SK-N-SH treated with all-trans-retinoic acid at 6 μM for 48 hours (cell line): ENCODE results near the gene KCNA1.

ENCODE experiments used
- ATAC-seq: fragments of 200-7000 bp; cut with Tn5 transposase; 3 replicates; pipeline ENCODE4 v1.9.1; 2020; ENCODE audit warnings: mild to moderate bottlenecking, moderate library complexity
- ARNTL ChIP-seq: fragments of 450-650 bp; formaldehyde crosslinking; IDR thresholded peaks from 2 replicates; pipeline ENCODE4 v1.5.0; 2020; ENCODE audit warnings: low read depth, mild to moderate bottlenecking, moderate library complexity, borderline replicate concordance
- BACH2 ChIP-seq: fragments of 250-450 bp; sonication (Bioruptor Pico); IDR thresholded peaks from 2 replicates; pipeline ENCODE4 v1.9.0; 2021; ENCODE audit warnings: mild to moderate bottlenecking, borderline replicate concordance
- CSDC2 ChIP-seq: fragments of 250-450 bp; sonication (Bioruptor Pico); IDR thresholded peaks from 2 replicates; pipeline ENCODE4 v1.5.0; 2020; ENCODE audit warnings: mild to moderate bottlenecking, moderate library complexity
- CSRNP3 ChIP-seq: fragments of 250-450 bp; sonication (Bioruptor Pico); IDR thresholded peaks from 2 replicates; pipeline ENCODE4 v1.5.1; 2021; ENCODE audit warnings: mild to moderate bottlenecking, moderate library complexity
- ESRRG ChIP-seq: fragments of 250-450 bp; sonication (Bioruptor Pico); IDR thresholded peaks from 2 replicates; pipeline ENCODE4 v1.6.1; 2021; ENCODE audit warnings: mild to moderate bottlenecking
- GLIS3 ChIP-seq: fragments of 250-450 bp; sonication (Bioruptor Pico); IDR thresholded peaks from 2 replicates; pipeline ENCODE4 v1.5.0; 2020; ENCODE audit warnings: mild to moderate bottlenecking, moderate library complexity
- OSR1 ChIP-seq: fragments of 250-450 bp; sonication (Bioruptor Pico); IDR thresholded peaks from 2 replicates; pipeline ENCODE4 v1.8.0; 2022; ENCODE audit warnings: moderate library complexity, mild to moderate bottlenecking, inconsistent platforms
- PATZ1 ChIP-seq: fragments of 250-450 bp; sonication (Bioruptor Pico); IDR thresholded peaks from 2 replicates; pipeline ENCODE4 v1.8.0; 2020; ENCODE audit warnings: mild to moderate bottlenecking, moderate library complexity, borderline replicate concordance
- POU6F1 ChIP-seq: fragments of 250-450 bp; sonication (Bioruptor Pico); IDR thresholded peaks from 2 replicates; pipeline ENCODE4 v1.8.0; 2021; ENCODE audit warnings: low read depth, mild to moderate bottlenecking, moderate library complexity, borderline replicate concordance
- PPARA ChIP-seq: fragments of 250-450 bp; sonication (Bioruptor Pico); IDR thresholded peaks from 2 replicates; pipeline ENCODE4 v1.5.0; 2020; ENCODE audit warnings: mild to moderate bottlenecking, borderline replicate concordance
- RARB ChIP-seq: fragments of 250-450 bp; sonication (Bioruptor Pico); IDR thresholded peaks from 2 replicates; pipeline ENCODE4 v1.8.0; 2021; ENCODE audit warnings: mild to moderate bottlenecking, moderate library complexity
- SNAI2 ChIP-seq: fragments of 250-450 bp; sonication (Bioruptor Pico); IDR thresholded peaks from 2 replicates; pipeline ENCODE4 v1.5.0; 2020; ENCODE audit warnings: mild to moderate bottlenecking, moderate library complexity
- TCF4 ChIP-seq: fragments of 250-450 bp; sonication (Bioruptor Pico); IDR thresholded peaks from 2 replicates; pipeline ENCODE4 v1.8.0; 2021; ENCODE audit warnings: mild to moderate bottlenecking, moderate library complexity, borderline replicate concordance
- TOX ChIP-seq: fragments of 250-450 bp; sonication (Bioruptor Pico); IDR thresholded peaks from 2 replicates; pipeline ENCODE4 v1.8.0; 2021; ENCODE audit warnings: mild to moderate bottlenecking, moderate library complexity, borderline replicate concordance
- TSHZ2 ChIP-seq: fragments of 250-450 bp; sonication (Bioruptor Pico); IDR thresholded peaks from 2 replicates; pipeline ENCODE4 v1.5.0; 2020; ENCODE audit warnings: mild to moderate bottlenecking, moderate library complexity
- ZC3H10 ChIP-seq: fragments of 250-450 bp; sonication (Bioruptor Pico); IDR thresholded peaks from 2 replicates; pipeline ENCODE4 v1.5.1; 2021; ENCODE audit warnings: mild to moderate bottlenecking, moderate library complexity
- ZFP3 ChIP-seq: fragments of 250-450 bp; sonication (Bioruptor Pico); IDR thresholded peaks from 2 replicates; pipeline ENCODE4 v1.5.0; 2020; ENCODE audit warnings: mild to moderate bottlenecking, moderate library complexity
- ZFP30 ChIP-seq: fragments of 450-650 bp; formaldehyde crosslinking; IDR thresholded peaks from 2 replicates; pipeline ENCODE4 v1.5.0; 2022; ENCODE audit warnings: mild to moderate bottlenecking, moderate library complexity
- ZNF565 ChIP-seq: fragments of 450-650 bp; formaldehyde crosslinking; conservative IDR thresholded peaks from 2 replicates; pipeline ENCODE4 v1.5.0; 2020; ENCODE audit warnings: low read depth, mild to moderate bottlenecking, moderate library complexity
- ZNF70 ChIP-seq: fragments of 450-650 bp; formaldehyde crosslinking; IDR thresholded peaks from 2 replicates; pipeline ENCODE4 v1.5.0; 2020; ENCODE audit warnings: mild to moderate bottlenecking, moderate library complexity
- ZNF8 ChIP-seq: fragments of 450-650 bp; formaldehyde crosslinking; IDR thresholded peaks from 2 replicates; pipeline ENCODE4 v1.5.0; 2020; ENCODE audit warnings: mild to moderate bottlenecking, moderate library complexity

KCNA1 gene

GRCh38 chr12:4866299-4866698, 43.4 kb upstream of the KCNA1 start:
- TF ChIP-seq CSDC2, result no peak
- no peak for TF ChIP-seq TSHZ2 (CRISPR knock-in tag)
- no peak for TF ChIP-seq OSR1 (CRISPR knock-in tag)
- no peak for TF ChIP-seq PPARA (CRISPR knock-in tag)
- no peak for TF ChIP-seq ZNF565 (CRISPR knock-in tag)
- no peak for TF ChIP-seq TCF4 (CRISPR knock-in tag)
- no peak for TF ChIP-seq ARNTL (CRISPR knock-in tag)
- no peak for TF ChIP-seq GLIS3
- TF ChIP-seq ZC3H10, result no peak
- no peak for TF ChIP-seq ZFP30 (CRISPR knock-in tag)
- TF ChIP-seq ZFP3 (CRISPR knock-in tag), result no peak
- no peak for TF ChIP-seq PATZ1 (CRISPR knock-in tag)
- TF ChIP-seq ZNF8 (CRISPR knock-in tag), result no peak
- TF ChIP-seq SNAI2 (CRISPR knock-in tag), result no peak
- TF ChIP-seq RARB (CRISPR knock-in tag), result no peak
- TF ChIP-seq POU6F1 (CRISPR knock-in tag), result no peak
- no peak for TF ChIP-seq ZNF70 (CRISPR knock-in tag)

DNA sequence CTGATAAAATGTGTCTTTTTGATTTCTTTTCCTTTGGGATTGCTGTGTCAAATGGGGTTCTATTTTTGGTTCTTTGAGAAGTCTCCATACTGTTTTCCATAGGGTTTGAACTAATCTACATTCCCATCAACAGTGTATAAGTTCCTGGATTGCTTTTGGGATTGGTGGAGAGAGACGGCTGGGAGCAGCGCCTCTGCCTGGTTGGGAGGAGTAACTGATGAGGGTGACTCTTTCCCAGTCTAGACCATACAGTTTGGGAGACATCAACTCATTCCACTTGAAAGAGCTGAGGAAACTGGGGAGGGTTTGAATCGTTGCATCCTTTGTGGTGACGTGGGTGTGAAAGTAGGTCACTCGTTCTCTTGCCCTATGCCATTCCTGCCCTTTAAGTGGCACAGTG, 42.3 kb upstream of the KCNA1 start:
- ATAC-seq, result no peak
- no peak for TF ChIP-seq CSRNP3 (CRISPR knock-in tag)
- TF ChIP-seq SNAI2 (CRISPR knock-in tag), result no peak
- no peak for TF ChIP-seq POU6F1 (CRISPR knock-in tag)
- no peak for TF ChIP-seq RARB (CRISPR knock-in tag)
- TF ChIP-seq ZNF8 (CRISPR knock-in tag), result no peak
- TF ChIP-seq ZFP3 (CRISPR knock-in tag), result no peak
- TF ChIP-seq ZNF565 (CRISPR knock-in tag), result no peak
- no peak for TF ChIP-seq ARNTL (CRISPR knock-in tag)
- TF ChIP-seq CSDC2, result no peak
- TF ChIP-seq TOX (CRISPR knock-in tag), result no peak
- TF ChIP-seq ESRRG (CRISPR knock-in tag), result no peak
- TF ChIP-seq OSR1 (CRISPR knock-in tag), result no peak

More at GRCh38 chr12:4866299-4866698, 43.4 kb upstream of the KCNA1 start:
- ATAC-seq, result no peak

- no peak for ATAC-seq
- no peak for TF ChIP-seq TSHZ2 (CRISPR knock-in tag)
- TF ChIP-seq ARNTL (CRISPR knock-in tag), result no peak
- TF ChIP-seq SNAI2 (CRISPR knock-in tag), result no peak
- no peak for TF ChIP-seq OSR1 (CRISPR knock-in tag)
- TF ChIP-seq BACH2 (CRISPR knock-in tag), result no peak
- TF ChIP-seq ZFP3 (CRISPR knock-in tag), result no peak
- no peak for TF ChIP-seq PPARA (CRISPR knock-in tag)
- no peak for TF ChIP-seq ZNF70 (CRISPR knock-in tag)
- no peak for TF ChIP-seq POU6F1 (CRISPR knock-in tag)
- no peak for TF ChIP-seq ZFP30 (CRISPR knock-in tag)
- TF ChIP-seq ESRRG (CRISPR knock-in tag), result no peak
- no peak for TF ChIP-seq ZNF565 (CRISPR knock-in tag)
Measured at GRCh38 chr12:4870423-4870822, 39.3 kb upstream of the KCNA1 start.
